ENCODE measurements around the gene OPCML. TPM values are rescaled to one million over a fixed set of nuclear protein-coding genes. Genes with fewer than 3 reads are reported as not detected.

OPCML gene
- total RNA-seq, 1 donor from 2014 or later: 1.2 TPM

- Mint-ChIP-seq H3K4me1 (no peaks in the 10 kb centered on the region), H3K9me3 (no peaks in the 10 kb centered on the region), H3K27me3 (ENCODE audit: low read depth) (no peaks in the 10 kb centered on the region), H3K27ac (ENCODE audit: unreplicated experiment) (no peak overlapping the region), H3K4me3 (no peak overlapping the region), H3K36me3 (ENCODE audit: low read depth) (no peaks in the 10 kb centered on the region)
- DNase-seq (ENCODE audit: low read depth, low spot score): no peak
- no peak for TF ChIP-seq CTCF (conservative IDR thresholded peaks at IDR 0.05)
Measured at GRCh38 chr11:133269267-133269666, 263.0 kb downstream of the OPCML start.

- Mint-ChIP-seq H3K27me3 (ENCODE audit: low read depth) (no peaks in the 10 kb centered on the region), H3K4me3 (no peak overlapping the region), H3K4me1 (no peaks in the 10 kb centered on the region), H3K27ac (ENCODE audit: unreplicated experiment) (no peak overlapping the region), H3K9me3 (no peaks in the 10 kb centered on the region), H3K36me3 (ENCODE audit: low read depth) (no peaks in the 10 kb centered on the region)
- TF ChIP-seq CTCF (conservative IDR thresholded peaks at IDR 0.05): no peak
- DNase-seq (ENCODE audit: low read depth, low spot score): no peak
Measured at GRCh38 chr11:133266986-133267385, 265.3 kb downstream of the OPCML start.

GRCh38 chr11:133265530-133266035 lies 266.7 kb downstream of the OPCML start:
- TF ChIP-seq CTCF (conservative IDR thresholded peaks at IDR 0.05): no peak
- no peaks in the 10 kb centered on the region for H3K36me3 Mint-ChIP-seq (ENCODE audit: low read depth)
- H3K4me1 Mint-ChIP-seq: no peaks in the 10 kb centered on the region
- H3K9me3 Mint-ChIP-seq: no peaks in the 10 kb centered on the region
- no peak overlapping the region for H3K4me3 Mint-ChIP-seq
- DNase-seq (ENCODE audit: low read depth, low spot score): no peak
- no peaks in the 10 kb centered on the region for H3K27me3 Mint-ChIP-seq (ENCODE audit: low read depth)
- H3K27ac Mint-ChIP-seq (ENCODE audit: unreplicated experiment): no peak overlapping the region

GRCh38 chr11:133263332-133263731 lies 269.0 kb downstream of the OPCML start:
- Mint-ChIP-seq H3K27ac (ENCODE audit: unreplicated experiment) (no peak overlapping the region), H3K4me1 (peaks cover 5% of the 10 kb centered on the region), H3K9me3 (no peaks in the 10 kb centered on the region), H3K4me3 (no peak overlapping the region), H3K27me3 (ENCODE audit: low read depth) (no peaks in the 10 kb centered on the region), H3K36me3 (ENCODE audit: low read depth) (no peaks in the 10 kb centered on the region)
- DNase-seq (ENCODE audit: low read depth, low spot score): no peak
- no peak for TF ChIP-seq CTCF (conservative IDR thresholded peaks at IDR 0.05)

GRCh38 chr11:133258751-133259150 lies 273.6 kb downstream of the OPCML start:
- DNase-seq (ENCODE audit: low read depth, low spot score): no peak
- no peaks in the 10 kb centered on the region for H3K36me3 Mint-ChIP-seq (ENCODE audit: low read depth)
- TF ChIP-seq CTCF (conservative IDR thresholded peaks at IDR 0.05): no peak
- H3K9me3 Mint-ChIP-seq: no peaks in the 10 kb centered on the region
- H3K27me3 Mint-ChIP-seq (ENCODE audit: low read depth): no peaks in the 10 kb centered on the region
- H3K4me3 Mint-ChIP-seq: no peak overlapping the region
- H3K4me1 Mint-ChIP-seq: peaks cover 5% of the 10 kb centered on the region
- no peak overlapping the region for H3K27ac Mint-ChIP-seq (ENCODE audit: unreplicated experiment)

- H3K9me3 Mint-ChIP-seq: no peaks in the 10 kb centered on the region
- no peak overlapping the region for H3K4me3 Mint-ChIP-seq
- no peak overlapping the region for H3K27ac Mint-ChIP-seq (ENCODE audit: unreplicated experiment)
- DNase-seq (ENCODE audit: low read depth, low spot score): no peak
- peaks cover 5% of the 10 kb centered on the region for H3K4me1 Mint-ChIP-seq
- TF ChIP-seq CTCF (conservative IDR thresholded peaks at IDR 0.05): no peak
- H3K27me3 Mint-ChIP-seq (ENCODE audit: low read depth): no peaks in the 10 kb centered on the region
- H3K36me3 Mint-ChIP-seq (ENCODE audit: low read depth): no peaks in the 10 kb centered on the region
Measured at GRCh38 chr11:133254601-133255000, 277.7 kb downstream of the OPCML start.

All from neural crest cell (in vitro differentiated cells).